K562 (cell line): ENCODE results near the gene DSCAM. TPM values are rescaled to one million over a fixed set of nuclear protein-coding genes. Genes with fewer than 3 reads are reported as not detected.

ENCODE experiments used
- ATAC-seq: fragments of 200-7000 bp; cut with Tn5 transposase; 3 replicates; pipeline ENCODE4 v1.9.1; 2020; ENCODE audit warnings: moderate library complexity
- BruUV-seq: library from RNA; stranded (reverse); fragments of 400-500 nt; replicated peaks from 2 replicates; lab custom pipeline; 2021; lab: Mats Ljungman, UMichigan
- CTCF ChIA-PET: fragments of 300-600 bp; formaldehyde crosslinking; extraction: SDS; loops from one replicate; lab custom pipeline; 2021; ENCODE audit warnings: low intra/inter-chr PET ratio; lab: Yijun Ruan, JAX
- POLR2A ChIA-PET: fragments of 300-600, 350-650 bp; sonication (Branson Sonifier 250); formaldehyde crosslinking; extraction: SDS; loops from one replicate; lab custom pipeline; 2021; ENCODE audit warnings: antibody characterized with exemption, inconsistent platforms; lab: Yijun Ruan, JAX
- DNase-seq, 4 experiments: peaks; one replicate each; pipeline versions ENCODE4 v3.0.0 to v3.0.0-alpha.2; 2011 to 2018; ENCODE audit warnings: low spot score in 3 of 4, mixed read lengths in 3 of 4; ENCODE audit errors: extremely low read depth in 1 of 4
- FAIRE-seq: peaks from 2 replicates; lab custom pipeline; 2011; peaks lifted over from hg19 to GRCh38; lab: Jason Lieb, UNC
- H2AFZ ChIP-seq: 2 replicates; pipeline ENCODE4 v1.6.0; 2011; ENCODE audit warnings: low read depth, low read length, control low read depth, inconsistent platforms
- H3K27ac ChIP-seq: fragments of 200-600 bp; 3 replicates; pipeline ENCODE4 v1.8.0; 2011; ENCODE audit warnings: low read depth, mild to moderate bottlenecking, control low read depth, inconsistent platforms, low read length, moderate library complexity, mixed read lengths; ENCODE audit errors: extremely low read depth
- H3K27me3 ChIP-seq, 2 experiments: fragments of 300-600 bp in 1 of 2; 2 replicates in 1 of 2; 3 replicates in 1 of 2; pipeline versions ENCODE4 v1.6.0 to v1.8.0; 2011; ENCODE audit warnings: inconsistent platforms in 2 of 2, low read length in 2 of 2, mild to moderate bottlenecking in 1 of 2, mixed read lengths in 1 of 2, moderate library complexity in 1 of 2; ENCODE audit not compliant: control insufficient read depth in 2 of 2, insufficient read depth in 2 of 2
- H3K36me3 ChIP-seq: fragments of 300-600 bp; 3 replicates; pipeline ENCODE4 v1.8.0; 2011; ENCODE audit warnings: mild to moderate bottlenecking, low read length, inconsistent platforms; ENCODE audit not compliant: control insufficient read depth, insufficient read depth
- H3K4me1 ChIP-seq, 2 experiments: fragments of 200-600 bp in 1 of 2; replicated peaks in 1 of 2; 2 replicates in 1 of 2; 3 replicates in 1 of 2; pipeline versions ENCODE4 v1.5.1 to v1.8.0; 2011; ENCODE audit warnings: inconsistent platforms in 2 of 2, low read length in 2 of 2, mild to moderate bottlenecking in 1 of 2, mixed read lengths in 1 of 2, moderate library complexity in 1 of 2; ENCODE audit not compliant: control insufficient read depth in 2 of 2, insufficient read depth in 2 of 2
- H3K4me2 ChIP-seq: 2 replicates; pipeline ENCODE4 v1.6.1; 2011; ENCODE audit warnings: low read length, control low read depth, inconsistent platforms, mixed read lengths; ENCODE audit not compliant: insufficient read depth
- H3K4me3 ChIP-seq: fragments of 200-600 bp; sonication (generic), shearing (Covaris generic); 2 replicates; pipeline ENCODE4 v1.5.1; 2016; ENCODE audit warnings: control low read depth, inconsistent platforms
- H3K79me2 ChIP-seq: fragments of 200-600 bp; 3 replicates; pipeline ENCODE4 v1.8.0; 2011; ENCODE audit warnings: low read length, inconsistent platforms; ENCODE audit not compliant: control insufficient read depth, insufficient read depth
- H3K9ac ChIP-seq, 2 experiments: 2 replicates each; pipeline versions ENCODE4 v1.6.0 to v1.6.1; 2011; ENCODE audit warnings: low read depth in 2 of 2, low read length in 2 of 2, control low read depth in 1 of 2, inconsistent platforms in 1 of 2, mild to moderate bottlenecking in 1 of 2, mixed read lengths in 1 of 2; ENCODE audit not compliant: insufficient read depth in 1 of 2
- H3K9me1 ChIP-seq: one replicate; pipeline ENCODE4 v1.6.0; 2011; ENCODE audit warnings: inconsistent platforms, mild to moderate bottlenecking, low read length, moderate library complexity; ENCODE audit not compliant: control insufficient read depth, insufficient read depth
- H3K9me3 ChIP-seq: replicated peaks from 2 replicates; pipeline ENCODE4 v1.5.1; 2011; ENCODE audit warnings: low read depth, low read length, inconsistent platforms; ENCODE audit not compliant: control insufficient read depth, insufficient read depth
- H4K20me1 ChIP-seq: replicated peaks from 2 replicates; pipeline ENCODE4 v1.6.1; 2011; ENCODE audit warnings: low read length, inconsistent platforms, mixed read lengths; ENCODE audit not compliant: control insufficient read depth, insufficient read depth
- CHD1 ChIP-seq: fragments of 200-600 bp; sonication (generic); IDR thresholded peaks from one replicate; pipeline ENCODE4 v1.6.1; 2012; ENCODE audit warnings: mild to moderate bottlenecking, moderate library complexity, low read length, inconsistent platforms
- EP400 ChIP-seq: fragments of 450-650 bp; IDR thresholded peaks from 2 replicates; pipeline ENCODE4 v1.6.1; 2017; ENCODE audit warnings: antibody characterized with exemption, mild to moderate bottlenecking, moderate library complexity
- KDM5B ChIP-seq: fragments of 200-600 bp; sonication (generic); IDR thresholded peaks from 2 replicates; pipeline ENCODE4 v1.6.1; 2012; ENCODE audit warnings: low read depth, mild to moderate bottlenecking, moderate library complexity, low read length, control low read depth, inconsistent platforms; ENCODE audit not compliant: insufficient replicate concordance
- MCM3 ChIP-seq: fragments of 450-650 bp; IDR thresholded peaks from 2 replicates; pipeline ENCODE4 v1.6.1; 2016
- NELFE ChIP-seq: IDR thresholded peaks from 2 replicates; pipeline ENCODE4 v1.6.1; 2011; ENCODE audit warnings: mild to moderate bottlenecking; ENCODE audit not compliant: insufficient read depth, insufficient read length
- NFXL1 ChIP-seq: fragments of 450-650 bp; formaldehyde crosslinking; IDR thresholded peaks from 2 replicates; pipeline ENCODE4 v1.4.0; 2021; ENCODE audit warnings: mild to moderate bottlenecking
- NR4A1 ChIP-seq, 2 experiments: fragments of 250-450 bp in 1 of 2; fragments of 450-650 bp in 1 of 2; sonication (Bioruptor Pico) in 1 of 2; IDR thresholded peaks; 2 replicates each; pipeline versions ENCODE4 v1.4.0 to v1.6.1; 2016 to 2020; ENCODE audit warnings: mild to moderate bottlenecking in 2 of 2, missing compliant biosample characterization in 1 of 2, missing genetic modification characterization in 1 of 2, moderate library complexity in 1 of 2
- RHOXF2B ChIP-seq: fragments of 250-450 bp; sonication (Bioruptor Pico); conservative IDR thresholded peaks from 2 replicates; pipeline ENCODE4 v1.5.1; 2021
- SETDB1 ChIP-seq: IDR thresholded peaks from one replicate; pipeline ENCODE4 v1.6.1; 2012; ENCODE audit warnings: low read length, control low read depth, inconsistent platforms
- SMC3 ChIP-seq: conservative IDR thresholded peaks from 2 replicates; pipeline ENCODE4 v1.6.1; 2011; ENCODE audit warnings: low read depth, low read length, improper control_type of control experiment; ENCODE audit not compliant: insufficient read depth
- SPI1 ChIP-seq: IDR thresholded peaks from 2 replicates; pipeline ENCODE4 v1.6.1; 2011; ENCODE audit warnings: low read depth, low read length, control low read depth, borderline replicate concordance
- TAF9B ChIP-seq: fragments of 450-650 bp; IDR thresholded peaks from 2 replicates; pipeline ENCODE4 v1.6.1; 2018; ENCODE audit warnings: mild to moderate bottlenecking; ENCODE audit not compliant: partially characterized antibody
- ZNF41 ChIP-seq: fragments of 250-450 bp; sonication (Bioruptor Pico); conservative IDR thresholded peaks from 2 replicates; pipeline ENCODE4 v1.4.0; 2020; ENCODE audit warnings: mild to moderate bottlenecking
- ZNF699 ChIP-seq: fragments of 250-450 bp; sonication (Bioruptor Pico); IDR thresholded peaks from 2 replicates; pipeline ENCODE4 v1.8.0; 2021; ENCODE audit warnings: mild to moderate bottlenecking, moderate library complexity; ENCODE audit not compliant: insufficient replicate concordance
- ZNF830 ChIP-seq: fragments of 250-450 bp; sonication (Bioruptor Pico); IDR thresholded peaks from 2 replicates; pipeline ENCODE4 v1.5.0; 2021; ENCODE audit warnings: mild to moderate bottlenecking
- WGBS: fragments of 100-300 bp; shearing (Covaris generic); methylation state at CpG from one replicate; pipeline ENCODE4 v1.1.6; 2016; ENCODE audit warnings: low coverage, mixed read lengths; ENCODE audit not compliant: insufficient coverage; ENCODE audit errors: missing lambda C conversion rate; 5-methylcytosine and 5-hydroxymethylcytosine counted together
- in situ Hi-C: fragments of 300-500 bp; cut with MboI; formaldehyde crosslinking; loops from 4 replicates; pipeline ENCODE4 v1.15.0; 2018; ENCODE audit warnings: inconsistent platforms, mixed read lengths
- intact Hi-C: fragments of 100-400 bp; cut with micrococcal nuclease; formaldehyde crosslinking; loops from 2 replicates; pipeline ENCODE4 v1.14.2; 2022
- polyA plus RNA-seq, 8 experiments: library from polyadenylated mRNA; depleted of rRNA in 4 of 8; stranded (reverse) in 5 of 8; unstranded in 3 of 8; fragments of >200 nt; fragmentation: Nextera tagmentation in 2 of 8; fragmentation: Illumina TruSeq in 1 of 8; extraction: Ambion mirVana in 2 of 8; extraction: Trizol in 1 of 8; gene quantifications; 2 replicates each; pipeline versions ENCODE4 v1.2.1 to v1.2.3, GENCODE V29; 2011 to 2014; ENCODE audit warnings: inconsistent platforms in 1 of 8, missing spikeins in 1 of 8
- total RNA-seq, 7 experiments: library from RNA; depleted of rRNA in 6 of 7; stranded (reverse); fragments of >200 nt in 6 of 7; fragmentation: Illumina TruSeq in 2 of 7; extraction: Trizol in 2 of 7; gene quantifications; 2 replicates each; pipeline versions ENCODE4 v1.2.1 to v1.2.3, GENCODE V29; 2011 to 2021; ENCODE audit warnings: low replicate concordance in 1 of 7
- TF ChIP-seq, protein P1 (sequence below): sonication (generic); formaldehyde crosslinking; IDR thresholded peaks from 2 replicates; pipeline ENCODE4 v1.8.1; 2023; ENCODE audit warnings: mild to moderate bottlenecking, missing genetic modification reagents
- TF ChIP-seq, protein P2 (sequence below): fragments of 250-450 bp; sonication (Bioruptor Pico); IDR thresholded peaks from 2 replicates; pipeline ENCODE4 v1.8.0; 2021; ENCODE audit warnings: borderline replicate concordance, mild to moderate bottlenecking, moderate library complexity; ENCODE audit not compliant: poor library complexity, severe bottlenecking
- TF ChIP-seq, protein P3 (sequence below): fragments of 450-650 bp; IDR thresholded peaks from 2 replicates; pipeline ENCODE4 v1.6.1; 2016; ENCODE audit warnings: borderline replicate concordance

Gene DSCAM
- total and polyA plus RNA-seq, 9 of the 15 experiments (the other 6 are each of a cell fraction or from before 2014, with no cell fraction given): not detected

DNA sequence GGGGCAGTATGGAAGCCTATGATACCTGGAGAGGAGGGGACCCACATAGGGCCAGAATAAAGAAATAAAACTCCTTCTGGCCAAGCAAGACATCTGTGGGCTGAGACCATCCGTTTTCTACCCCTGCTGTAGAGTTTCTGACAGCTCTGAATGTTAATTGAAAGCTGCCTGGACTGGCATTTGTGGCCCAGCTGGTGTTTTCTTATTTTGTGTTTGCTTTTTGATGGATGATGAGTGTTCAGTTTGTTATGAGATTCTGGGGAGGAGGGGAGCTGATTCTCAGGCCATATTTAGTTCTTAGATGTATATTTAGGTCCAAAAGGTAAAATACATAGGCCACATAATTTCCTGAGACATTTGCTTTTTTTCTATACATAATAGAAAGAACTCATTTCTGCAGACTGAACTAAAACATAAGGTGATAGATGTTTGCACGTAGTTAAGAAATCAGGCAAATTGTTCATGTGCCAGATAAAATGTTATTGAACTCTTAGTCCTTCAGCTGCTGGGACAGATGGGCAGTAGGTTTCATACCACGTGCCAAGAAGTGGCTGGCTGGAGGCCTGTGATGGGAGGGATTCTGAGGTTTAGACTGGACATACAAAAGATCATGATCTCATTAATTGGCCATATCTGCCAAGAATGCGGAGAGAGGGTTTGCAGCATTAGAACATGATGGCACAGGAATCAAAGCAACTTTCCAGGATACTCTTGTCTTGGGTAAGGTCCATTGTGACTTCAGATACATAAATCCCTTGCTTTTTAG lies 54.1 kb downstream of the DSCAM start:
- CTCF ChIA-PET: no interaction called here
- Histone ChIP-seq H3K27ac (no peak overlapping the region), H3K9ac (no peak overlapping the region), H3K4me2 (no peak overlapping the region), H3K36me3 (no peaks in the 10 kb centered on the region), H3K4me1 (no peaks in the 10 kb centered on the region), H3K9me1 (no peaks in the 10 kb centered on the region), H4K20me1 (no peaks in the 10 kb centered on the region), H3K4me3 (no peak overlapping the region), H3K79me2 (no peaks in the 10 kb centered on the region), H2AFZ (no peak overlapping the region), H3K9me3 (peaks cover 3% of the 10 kb centered on the region; the same call in 1 of the 2 replicates), H3K27me3 (no peaks in the 10 kb centered on the region)
- WGBS: 0% methylated on average over 4 of the region's 4 CpGs
- POLR2A ChIA-PET: interaction anchor here (0.7 kb wide), 1 partner anchor 27 kb away, joined by 3 read pairs; no protein-coding TSS in a partner anchor
- DNase-seq (no peak), ATAC-seq (no peak), FAIRE-seq (no peak)
- BruUV-seq: no TSS peak
- intact Hi-C loops: no loop called here
- in situ Hi-C loops: no loop called here
- TF ChIP-seq CHD1 (no peak), EP400 (no peak), KDM5B (no peak), NFXL1 (CRISPR knock-in tag) (no peak), SPI1 (no peak), ZNF41 (CRISPR knock-in tag) (no peak), MCM3 (no peak), SETDB1 (no peak), ZNF830 (CRISPR knock-in tag) (no peak), RHOXF2B (CRISPR knock-in tag) (no peak), NELFE (no peak), ZNF699 (CRISPR knock-in tag) (no peak), TAF9B (no peak), NR4A1 (CRISPR knock-in tag; IDR thresholded peaks at IDR 0.05) (no peak), NR4A1 (tag; IDR thresholded peaks at IDR 0.05) (no peak), SMC3 (no peak)
- TF ChIP-seq, protein P1, sequence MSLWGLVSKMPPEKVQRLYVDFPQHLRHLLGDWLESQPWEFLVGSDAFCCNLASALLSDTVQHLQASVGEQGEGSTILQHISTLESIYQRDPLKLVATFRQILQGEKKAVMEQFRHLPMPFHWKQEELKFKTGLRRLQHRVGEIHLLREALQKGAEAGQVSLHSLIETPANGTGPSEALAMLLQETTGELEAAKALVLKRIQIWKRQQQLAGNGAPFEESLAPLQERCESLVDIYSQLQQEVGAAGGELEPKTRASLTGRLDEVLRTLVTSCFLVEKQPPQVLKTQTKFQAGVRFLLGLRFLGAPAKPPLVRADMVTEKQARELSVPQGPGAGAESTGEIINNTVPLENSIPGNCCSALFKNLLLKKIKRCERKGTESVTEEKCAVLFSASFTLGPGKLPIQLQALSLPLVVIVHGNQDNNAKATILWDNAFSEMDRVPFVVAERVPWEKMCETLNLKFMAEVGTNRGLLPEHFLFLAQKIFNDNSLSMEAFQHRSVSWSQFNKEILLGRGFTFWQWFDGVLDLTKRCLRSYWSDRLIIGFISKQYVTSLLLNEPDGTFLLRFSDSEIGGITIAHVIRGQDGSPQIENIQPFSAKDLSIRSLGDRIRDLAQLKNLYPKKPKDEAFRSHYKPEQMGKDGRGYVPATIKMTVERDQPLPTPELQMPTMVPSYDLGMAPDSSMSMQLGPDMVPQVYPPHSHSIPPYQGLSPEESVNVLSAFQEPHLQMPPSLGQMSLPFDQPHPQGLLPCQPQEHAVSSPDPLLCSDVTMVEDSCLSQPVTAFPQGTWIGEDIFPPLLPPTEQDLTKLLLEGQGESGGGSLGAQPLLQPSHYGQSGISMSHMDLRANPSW (CRISPR knock-in tag): no peak
- TF ChIP-seq, protein P2, sequence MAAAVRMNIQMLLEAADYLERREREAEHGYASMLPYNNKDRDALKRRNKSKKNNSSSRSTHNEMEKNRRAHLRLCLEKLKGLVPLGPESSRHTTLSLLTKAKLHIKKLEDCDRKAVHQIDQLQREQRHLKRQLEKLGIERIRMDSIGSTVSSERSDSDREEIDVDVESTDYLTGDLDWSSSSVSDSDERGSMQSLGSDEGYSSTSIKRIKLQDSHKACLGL: no peak
- TF ChIP-seq, protein P3, sequence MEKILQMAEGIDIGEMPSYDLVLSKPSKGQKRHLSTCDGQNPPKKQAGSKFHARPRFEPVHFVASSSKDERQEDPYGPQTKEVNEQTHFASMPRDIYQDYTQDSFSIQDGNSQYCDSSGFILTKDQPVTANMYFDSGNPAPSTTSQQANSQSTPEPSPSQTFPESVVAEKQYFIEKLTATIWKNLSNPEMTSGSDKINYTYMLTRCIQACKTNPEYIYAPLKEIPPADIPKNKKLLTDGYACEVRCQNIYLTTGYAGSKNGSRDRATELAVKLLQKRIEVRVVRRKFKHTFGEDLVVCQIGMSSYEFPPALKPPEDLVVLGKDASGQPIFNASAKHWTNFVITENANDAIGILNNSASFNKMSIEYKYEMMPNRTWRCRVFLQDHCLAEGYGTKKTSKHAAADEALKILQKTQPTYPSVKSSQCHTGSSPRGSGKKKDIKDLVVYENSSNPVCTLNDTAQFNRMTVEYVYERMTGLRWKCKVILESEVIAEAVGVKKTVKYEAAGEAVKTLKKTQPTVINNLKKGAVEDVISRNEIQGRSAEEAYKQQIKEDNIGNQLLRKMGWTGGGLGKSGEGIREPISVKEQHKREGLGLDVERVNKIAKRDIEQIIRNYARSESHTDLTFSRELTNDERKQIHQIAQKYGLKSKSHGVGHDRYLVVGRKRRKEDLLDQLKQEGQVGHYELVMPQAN: no peak
